ENCODE data around the gene P2RX6. TPM values are rescaled to one million over a fixed set of nuclear protein-coding genes. Genes with fewer than 3 reads are reported as not detected.
A peak's percentile ranks its signal among the peaks of the same experiment; 100 is the strongest.
"Not testable (repeated sequence)": the region's sequence is repeated elsewhere in the genome, so short reads cannot be mapped to it uniquely, and the experiment has no call there.

P2RX6 gene
- total RNA-seq, 1 experiment from 2014 or later = 0.45 TPM

- no peak for DNase-seq (ENCODE audit: low read depth)
Observed at GRCh38 chr22:21051145-21051830, 36.3 kb downstream of the P2RX6 start.

DNA sequence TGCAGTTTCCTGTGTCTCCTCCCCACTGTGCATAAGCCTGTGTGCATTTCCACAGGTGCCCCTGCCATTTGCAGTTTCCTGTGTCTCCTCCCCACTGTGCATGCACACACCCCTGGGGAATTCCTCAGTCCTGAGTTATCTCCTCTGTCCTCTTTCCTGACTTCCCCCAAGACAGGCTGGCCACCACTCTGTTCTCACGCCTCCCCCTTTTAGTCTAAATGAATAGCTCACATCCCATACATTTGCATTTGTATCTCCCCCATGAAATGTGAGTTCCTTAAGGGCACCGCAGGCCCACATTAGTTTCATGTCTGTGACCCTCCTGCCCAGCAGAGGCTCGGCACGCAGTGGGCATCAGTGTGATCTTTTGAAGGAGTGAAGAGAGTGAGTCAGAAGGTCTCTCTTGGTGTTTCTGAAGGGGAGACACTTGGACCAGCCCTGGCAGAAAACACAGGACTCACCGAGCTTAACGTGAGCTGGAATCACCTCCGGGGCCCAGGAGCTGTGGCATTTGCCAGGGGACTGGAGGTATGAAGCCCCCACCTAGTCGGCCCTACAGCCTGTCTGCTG lies 37.0 kb downstream of the P2RX6 start:
- DNase-seq (ENCODE audit: low read depth) = peak; percentile 56

- no peak for DNase-seq (ENCODE audit: low read depth)
Observed at GRCh38 chr22:21052715-21053459, 37.9 kb downstream of the P2RX6 start.

- no peak for DNase-seq (ENCODE audit: low read depth)
Observed at GRCh38 chr22:21054046-21054713, 39.2 kb downstream of the P2RX6 start.

DNA sequence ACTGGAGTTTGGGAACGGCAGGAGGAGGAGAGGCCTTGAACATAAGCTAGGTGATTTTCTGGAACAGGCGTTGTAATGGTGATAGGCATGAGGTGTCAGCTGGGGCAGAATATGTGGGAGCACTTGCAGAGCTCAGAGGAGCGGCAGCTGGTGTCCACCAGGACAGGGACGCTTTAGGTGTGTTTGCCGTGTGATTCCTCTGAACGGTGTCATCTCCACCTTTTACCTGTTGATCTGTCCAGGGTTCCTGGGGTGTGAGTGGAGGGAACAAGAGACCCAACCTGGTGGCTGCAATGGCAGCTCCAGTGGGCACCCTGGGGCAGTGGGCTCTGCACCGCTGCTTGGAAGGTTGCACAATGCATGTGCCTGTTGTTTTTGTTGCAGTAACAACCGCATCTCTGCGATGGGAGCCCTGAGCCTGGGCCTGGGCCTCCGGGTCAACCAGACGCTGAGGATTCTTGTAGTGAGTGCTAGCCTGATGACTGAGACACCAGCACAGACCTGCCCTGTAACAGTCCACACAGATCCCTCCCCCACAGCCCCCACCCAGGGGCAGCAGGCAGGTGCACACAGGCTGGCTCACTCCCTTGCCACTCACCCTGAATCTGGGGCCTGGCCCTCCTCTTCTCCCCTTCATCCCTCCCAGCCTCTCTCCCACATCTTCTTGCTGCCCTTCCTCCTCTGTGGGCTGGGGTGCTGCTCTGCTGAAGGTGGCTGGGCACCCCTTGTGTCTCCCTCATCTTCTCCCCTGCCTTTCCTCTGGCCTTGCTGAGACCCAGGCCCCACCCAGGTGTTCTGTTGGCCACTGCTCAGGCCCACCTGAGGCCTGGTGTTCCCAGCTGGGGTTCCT lies 40.0 kb downstream of the P2RX6 start:
- DNase-seq (ENCODE audit: low read depth) = no peak

DNA sequence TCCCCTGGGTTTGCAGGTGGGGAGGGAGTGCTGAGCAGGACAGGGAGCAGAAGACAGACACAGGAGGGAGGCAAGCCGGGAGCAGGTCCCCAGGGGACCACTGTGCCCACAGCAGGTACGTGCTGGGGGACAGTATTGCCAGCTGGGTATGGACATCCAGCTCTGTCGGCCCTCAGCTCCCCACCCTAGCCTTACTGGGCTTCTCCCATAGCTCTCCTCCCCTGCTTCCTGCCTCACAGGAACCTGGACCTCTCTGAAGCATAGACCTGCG lies 40.5 kb downstream of the P2RX6 start:
- no peak for DNase-seq (ENCODE audit: low read depth)

- DNase-seq (ENCODE audit: low read depth) = no peak
Observed at GRCh38 chr22:21055880-21056319, 40.9 kb downstream of the P2RX6 start.

DNA sequence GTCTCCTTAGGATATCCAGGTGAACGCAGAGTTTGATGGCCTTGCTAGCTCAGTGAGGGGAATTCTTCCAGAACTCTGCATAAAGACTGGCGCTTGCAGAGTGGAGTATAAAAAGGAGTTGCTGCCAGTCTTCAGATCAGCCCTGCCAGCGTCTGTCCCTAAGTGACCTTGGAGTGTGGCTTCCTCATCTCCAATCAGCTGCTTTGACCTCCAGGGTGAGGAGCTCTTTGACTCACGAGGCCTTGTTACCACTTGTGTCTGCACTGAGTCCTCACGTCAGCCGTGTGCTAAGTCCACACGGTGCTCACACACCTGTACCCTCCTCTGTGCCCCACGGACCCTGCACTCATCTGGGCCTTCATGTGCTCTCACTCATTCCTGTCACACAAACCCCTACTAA lies 45.4 kb downstream of the P2RX6 start:
- DNase-seq (ENCODE audit: low read depth) = not testable (repeated sequence)

- not testable (repeated sequence) for DNase-seq (ENCODE audit: low read depth)
Observed at GRCh38 chr22:21061660-21062321, 46.8 kb downstream of the P2RX6 start.

DNA sequence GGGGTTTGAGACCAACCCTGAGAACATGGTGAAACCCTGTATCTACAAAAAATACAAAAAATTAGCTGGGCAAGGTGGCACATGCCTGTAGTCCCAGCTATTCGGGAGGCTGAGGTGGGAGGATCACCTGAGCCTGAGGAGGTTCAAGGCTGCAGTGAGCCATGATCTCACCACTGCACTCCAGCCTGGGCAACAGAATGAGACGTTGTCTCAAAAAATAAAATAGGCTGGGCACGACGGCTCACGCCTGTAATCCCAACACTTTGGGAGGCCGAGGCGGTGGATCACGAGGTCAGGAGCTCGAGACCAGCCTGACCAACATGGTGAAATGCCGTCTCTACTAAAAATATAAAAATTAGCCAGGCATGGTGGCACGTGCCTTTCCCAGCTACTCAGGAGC lies 49.5 kb downstream of the P2RX6 start:
- DNase-seq (ENCODE audit: low read depth) = not testable (repeated sequence)

DNA sequence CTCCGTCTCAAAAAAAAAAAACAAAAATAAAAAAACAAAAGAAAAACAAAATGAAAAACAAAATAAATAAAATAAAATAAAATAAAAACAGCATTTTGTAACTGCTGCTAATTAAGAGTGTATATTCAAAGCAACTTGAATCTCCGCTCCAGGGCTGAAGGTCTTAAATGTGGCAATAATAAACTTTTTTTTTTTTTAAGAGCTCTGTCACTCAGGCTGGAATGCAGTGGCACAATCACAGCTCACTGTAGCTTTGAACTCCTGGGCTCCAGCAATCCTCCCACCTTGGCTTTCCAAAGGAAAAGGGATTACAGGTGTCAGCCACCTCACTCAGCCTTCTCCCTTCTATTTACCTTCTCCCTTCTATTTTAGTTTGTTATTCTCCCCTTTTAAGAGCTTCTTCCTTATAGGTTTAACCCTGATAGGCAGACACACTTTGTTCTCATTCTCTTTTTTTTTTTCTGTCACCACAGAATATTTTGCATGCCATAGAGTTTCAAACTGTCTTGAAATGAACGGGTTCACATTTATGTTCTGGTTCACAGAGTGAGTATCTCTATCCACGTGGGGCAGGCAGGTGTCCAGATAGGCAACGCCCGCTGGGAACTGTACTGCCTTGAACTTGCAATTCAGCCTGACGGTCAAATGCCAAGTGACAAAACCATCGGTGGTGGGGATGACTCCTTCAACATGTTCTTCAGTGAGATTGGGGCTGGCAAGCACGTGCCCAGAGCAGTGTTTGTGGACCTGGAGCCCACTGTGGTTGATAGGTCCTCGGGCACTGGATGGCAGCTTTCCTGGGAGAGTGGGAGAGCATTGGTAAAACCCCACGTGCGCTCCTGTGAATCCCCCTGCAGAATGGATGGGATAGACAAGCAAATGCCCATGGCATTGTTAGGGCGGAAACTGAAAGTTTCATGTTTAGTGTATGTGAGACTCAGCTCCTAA lies 50.2 kb downstream of the P2RX6 start:
- DNase-seq (ENCODE audit: low read depth) = no peak

DNA sequence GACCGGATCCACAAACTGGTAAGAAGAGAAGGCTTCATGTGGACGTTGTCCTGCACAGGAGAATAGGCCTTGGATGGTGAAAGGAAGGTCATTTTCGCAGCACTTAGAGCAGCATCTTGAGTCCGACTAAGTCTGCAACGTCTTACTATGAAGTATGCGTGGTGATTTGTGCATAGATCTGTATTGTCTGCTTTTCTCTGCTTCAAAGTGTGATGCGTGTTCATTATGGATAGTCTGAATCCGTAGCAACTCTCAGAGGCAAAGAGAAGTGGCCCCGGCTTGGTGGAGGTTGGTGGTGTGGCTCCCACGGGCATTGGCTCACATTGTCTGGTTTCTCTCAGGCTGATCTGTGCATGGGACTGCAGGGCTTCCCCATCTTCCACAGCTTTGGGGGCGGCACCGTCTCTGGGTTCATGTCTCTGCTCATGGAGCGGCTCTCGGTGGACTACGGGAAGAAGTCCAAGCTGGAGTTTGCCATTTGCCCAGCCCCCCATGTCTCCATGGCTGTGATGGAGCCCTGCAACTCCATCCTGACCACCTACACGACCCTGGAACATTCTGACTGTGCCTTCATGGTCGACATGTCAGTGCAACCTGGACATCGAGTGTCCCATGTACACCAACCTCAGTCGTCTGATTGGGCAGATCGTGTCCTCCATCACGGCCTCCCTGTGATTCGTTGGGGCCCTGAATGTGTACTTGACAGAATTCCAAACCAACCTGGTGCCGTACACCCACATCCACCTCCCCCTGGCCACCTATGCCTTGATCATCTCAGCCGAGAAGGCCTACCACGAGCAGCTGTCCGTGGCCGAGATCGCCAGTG lies 52.3 kb downstream of the P2RX6 start:
- no peak for DNase-seq (ENCODE audit: low read depth)

DNA sequence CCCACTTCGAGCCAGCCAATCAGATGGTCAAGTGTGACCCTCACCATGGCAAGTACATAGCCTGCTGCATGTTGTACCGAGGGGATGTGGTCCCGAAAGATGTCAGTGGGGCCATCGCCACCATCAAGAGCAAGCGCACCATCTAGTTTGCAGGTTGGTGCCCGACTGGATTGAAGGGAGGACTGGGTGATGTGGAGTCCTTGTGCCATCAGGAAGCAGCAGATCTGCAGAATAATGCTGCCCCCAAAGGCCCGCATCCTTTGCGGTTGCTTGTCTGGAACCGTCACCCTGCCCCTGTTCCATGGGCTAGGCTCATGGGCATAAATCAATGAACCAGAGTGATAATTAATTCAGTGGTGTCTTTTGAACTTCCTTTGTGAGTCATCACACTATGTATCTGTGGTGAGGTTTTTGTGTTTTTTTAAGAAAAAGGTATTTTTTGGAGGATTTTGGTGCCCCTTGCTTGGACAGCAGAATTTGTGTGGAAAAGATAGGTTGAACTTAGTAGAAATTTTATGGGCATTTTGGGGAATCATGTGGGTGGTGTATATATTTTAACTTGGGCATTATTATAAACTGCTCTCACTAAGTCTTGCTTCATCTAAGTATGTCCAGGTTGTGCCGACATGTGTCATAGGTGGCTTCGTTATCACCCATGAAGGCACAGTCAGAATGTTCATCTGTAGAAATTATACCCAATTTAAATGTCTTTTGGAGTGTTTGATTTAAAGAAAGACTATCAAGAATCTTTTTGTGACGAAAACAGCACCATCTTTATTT lies 53.1 kb downstream of the P2RX6 start:
- DNase-seq (ENCODE audit: low read depth) = no peak

DNA sequence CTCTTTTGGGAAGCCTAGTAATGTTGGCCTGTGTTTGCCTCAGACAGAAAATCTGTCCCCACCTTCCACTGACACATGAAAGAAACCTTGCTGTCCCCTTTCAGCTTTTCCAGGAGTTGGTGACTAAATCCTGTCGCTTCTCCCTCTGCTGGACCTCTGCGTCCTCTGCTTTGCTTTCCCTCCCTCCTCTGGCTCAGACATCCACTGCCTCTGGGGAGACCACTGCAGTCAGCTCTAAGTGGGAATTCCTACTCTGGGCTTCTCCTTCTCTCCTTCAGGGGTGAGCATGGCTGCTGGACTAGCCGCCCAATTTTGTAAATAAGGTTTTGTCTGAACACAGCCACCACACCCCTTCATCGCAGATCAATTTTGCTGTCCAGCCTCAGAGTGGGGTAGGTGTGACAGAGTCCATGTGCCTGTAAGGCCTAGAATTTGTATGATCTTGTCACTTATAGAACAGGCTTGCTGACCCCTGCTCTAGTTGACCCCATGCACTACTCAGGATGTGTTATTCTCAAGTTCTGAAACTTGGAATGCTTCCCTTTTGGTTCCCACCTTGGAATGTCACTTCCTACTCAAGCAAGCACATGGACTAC lies 53.8 kb downstream of the P2RX6 start:
- no peak for DNase-seq (ENCODE audit: low read depth)

- no peak for DNase-seq (ENCODE audit: low read depth)
Observed at GRCh38 chr22:21069375-21069774, 54.4 kb downstream of the P2RX6 start.

DNA sequence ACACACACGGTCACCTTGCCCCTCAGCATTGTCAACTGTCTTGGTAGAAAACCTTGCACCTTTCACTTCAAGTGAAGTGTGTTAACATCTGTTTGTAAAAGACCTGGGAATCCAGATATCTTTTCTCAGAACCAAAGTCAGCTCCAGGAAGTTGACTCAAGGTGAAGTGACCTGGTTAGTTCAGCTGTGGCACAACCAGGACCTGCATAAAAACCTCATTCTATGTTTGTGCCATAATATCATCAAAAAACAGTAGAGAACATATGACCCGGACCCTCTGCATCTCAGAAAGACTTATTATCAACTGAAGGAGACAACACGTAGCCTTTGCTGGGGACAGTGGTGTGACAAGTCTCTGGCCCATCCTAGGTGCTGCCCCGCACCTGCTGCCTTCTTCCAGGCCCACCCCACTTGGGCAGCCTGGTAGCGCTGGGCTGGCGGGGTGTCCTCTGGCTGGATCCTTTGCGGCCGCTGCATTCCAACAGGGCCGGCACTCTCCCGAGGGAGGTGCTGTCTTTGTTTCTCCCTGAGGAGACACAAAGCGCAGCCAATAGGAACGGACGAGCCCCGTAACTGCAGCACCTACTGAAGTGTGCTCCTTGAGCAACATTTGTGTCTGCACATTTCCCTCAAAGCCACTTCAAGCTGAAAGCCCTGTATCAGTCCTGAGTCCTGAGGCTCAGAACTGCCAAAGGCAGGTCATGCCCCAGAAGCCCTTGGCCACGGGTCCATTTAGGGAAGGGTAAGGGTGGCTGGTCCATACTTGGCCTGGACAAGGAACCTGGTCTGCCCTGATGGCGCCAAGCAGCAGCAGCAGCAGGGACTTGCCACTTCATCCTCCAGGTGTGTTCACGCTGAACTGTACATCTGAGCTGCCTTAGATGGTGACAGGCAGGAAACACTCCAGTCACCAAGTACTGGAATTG lies 56.0 kb downstream of the P2RX6 start:
- no peak for DNase-seq (ENCODE audit: low read depth)
